OCI-LY1 (cell line): ENCODE measurements around the gene ZNF556.

ENCODE experiments used
- H2AFZ ChIP-seq: fragments of 200-600 bp; sonication (generic), shearing (Covaris generic); 2 replicates; pipeline ENCODE4 v1.6.0; 2014; ENCODE audit warnings: antibody characterized with exemption, mild to moderate bottlenecking, low read length
- H3F3A ChIP-seq: fragments of 200-600 bp; sonication (generic), shearing (Covaris generic); 2 replicates; pipeline ENCODE4 v1.6.0; 2014; ENCODE audit warnings: mild to moderate bottlenecking, antibody characterized with exemption, low read length, moderate library complexity; ENCODE audit not compliant: insufficient read depth
- H3K27ac ChIP-seq: fragments of 200-600 bp; sonication (generic); 2 replicates; pipeline ENCODE4 v1.5.1; 2014; ENCODE audit warnings: low read length, mixed run types, mild to moderate bottlenecking, low read depth; ENCODE audit not compliant: poor library complexity, severe bottlenecking
- H3K27me3 ChIP-seq: fragments of 200-600 bp; sonication (generic); 2 replicates; pipeline ENCODE4 v1.6.0; 2014; ENCODE audit warnings: antibody characterized with exemption, mild to moderate bottlenecking, low read length, moderate library complexity; ENCODE audit not compliant: insufficient read depth
- H3K36me3 ChIP-seq: fragments of 200-600 bp; sonication (generic); 2 replicates; pipeline ENCODE4 v1.6.1; 2014; ENCODE audit warnings: mild to moderate bottlenecking, antibody characterized with exemption, low read length, moderate library complexity, mixed read lengths; ENCODE audit not compliant: insufficient read depth
- H3K4me1 ChIP-seq: fragments of 200-600 bp; sonication (generic); 2 replicates; pipeline ENCODE4 v1.5.1; 2014; ENCODE audit warnings: mild to moderate bottlenecking, low read length, moderate library complexity; ENCODE audit not compliant: insufficient read depth, severe bottlenecking
- H3K4me2 ChIP-seq: fragments of 200-600 bp; sonication (generic), shearing (Covaris generic); 2 replicates; pipeline ENCODE4 v1.6.1; 2014; ENCODE audit warnings: low read length
- H3K4me3 ChIP-seq: fragments of 200-600 bp; sonication (generic); 2 replicates; pipeline ENCODE4 v1.5.1; 2014; ENCODE audit warnings: low read length, low read depth, mild to moderate bottlenecking, mixed read lengths; ENCODE audit not compliant: poor library complexity, severe bottlenecking
- H3K79me2 ChIP-seq: fragments of 200-600 bp; shearing (Covaris generic); 2 replicates; pipeline ENCODE4 v1.6.1; 2016; ENCODE audit warnings: mixed run types, low read length, mixed read lengths; ENCODE audit not compliant: insufficient read depth
- H3K9ac ChIP-seq: fragments of 200-600 bp; sonication (generic), shearing (Covaris generic); 2 replicates; pipeline ENCODE4 v1.6.1; 2014; ENCODE audit warnings: mild to moderate bottlenecking, low read length, mixed read lengths
- H3K9me2 ChIP-seq: fragments of 200-600 bp; sonication (generic), shearing (Covaris generic); 2 replicates; pipeline ENCODE4 v1.6.1; 2014; ENCODE audit warnings: low read depth, mild to moderate bottlenecking, low read length, mixed read lengths
- H3K9me3 ChIP-seq: fragments of 200-600 bp; shearing (Covaris generic); 2 replicates; pipeline ENCODE4 v1.6.1; 2014; ENCODE audit warnings: low read length, mixed read lengths
- H4K20me1 ChIP-seq: fragments of 200-600 bp; sonication (generic), shearing (Covaris generic); 2 replicates; pipeline ENCODE4 v1.6.0; 2016; ENCODE audit warnings: mild to moderate bottlenecking, low read length; ENCODE audit not compliant: insufficient read depth
- EZH2 ChIP-seq: fragments of 200-600 bp; sonication (generic), shearing (Covaris generic); IDR thresholded peaks from 2 replicates; pipeline ENCODE4 v1.8.0; 2017; ENCODE audit warnings: borderline replicate concordance, mixed run types, mild to moderate bottlenecking, antibody characterized with exemption, low read length, moderate library complexity, mixed read lengths
- TF ChIP-seq, protein P1 (sequence below): fragments of 200-600 bp; sonication (generic), shearing (Covaris generic); IDR thresholded peaks from 2 replicates; pipeline ENCODE4 v1.5.1; 2017; ENCODE audit warnings: mild to moderate bottlenecking, antibody characterized with exemption, low read length, moderate library complexity, mixed read lengths

Gene ZNF556

DNA sequence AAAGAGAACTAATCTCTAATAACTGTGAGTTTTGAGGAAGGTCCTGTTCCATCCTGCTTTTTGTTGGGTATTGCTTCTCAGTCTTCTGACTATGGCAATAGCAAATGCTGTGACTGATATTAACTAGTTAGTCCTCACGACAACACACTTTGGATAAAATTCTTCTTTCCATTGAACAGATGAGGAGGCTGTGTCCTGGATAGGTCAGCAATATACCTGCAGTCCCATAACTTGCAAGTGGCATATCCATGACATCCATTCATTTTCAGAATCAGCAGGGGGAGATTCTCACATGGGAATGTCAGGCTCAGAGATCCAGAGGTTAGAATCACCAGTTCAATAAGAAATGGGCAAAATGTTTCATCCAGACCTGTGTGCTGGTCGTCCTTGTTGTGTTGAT is 40.1 kb upstream of the ZNF556 start:
- Histone ChIP-seq H3K4me3 (no peak overlapping the region), H3K4me2 (no peak overlapping the region), H3K27ac (no peak overlapping the region), H3K9me3 (0 out of 2 replicates have a peak, but pooled peaks cover 2% of the 10 kb centered on the region), H3K36me3 (no peaks in the 10 kb centered on the region), H3K9me2 (no peaks in the 10 kb centered on the region), H3K27me3 (no peaks in the 10 kb centered on the region), H3K79me2 (no peaks in the 10 kb centered on the region), H3K9ac (no peak overlapping the region), H3K4me1 (no peaks in the 10 kb centered on the region), H3F3A (no peaks in the 10 kb centered on the region), H2AFZ (no peak overlapping the region), H4K20me1 (no peaks in the 10 kb centered on the region)
- TF ChIP-seq, protein P1, sequence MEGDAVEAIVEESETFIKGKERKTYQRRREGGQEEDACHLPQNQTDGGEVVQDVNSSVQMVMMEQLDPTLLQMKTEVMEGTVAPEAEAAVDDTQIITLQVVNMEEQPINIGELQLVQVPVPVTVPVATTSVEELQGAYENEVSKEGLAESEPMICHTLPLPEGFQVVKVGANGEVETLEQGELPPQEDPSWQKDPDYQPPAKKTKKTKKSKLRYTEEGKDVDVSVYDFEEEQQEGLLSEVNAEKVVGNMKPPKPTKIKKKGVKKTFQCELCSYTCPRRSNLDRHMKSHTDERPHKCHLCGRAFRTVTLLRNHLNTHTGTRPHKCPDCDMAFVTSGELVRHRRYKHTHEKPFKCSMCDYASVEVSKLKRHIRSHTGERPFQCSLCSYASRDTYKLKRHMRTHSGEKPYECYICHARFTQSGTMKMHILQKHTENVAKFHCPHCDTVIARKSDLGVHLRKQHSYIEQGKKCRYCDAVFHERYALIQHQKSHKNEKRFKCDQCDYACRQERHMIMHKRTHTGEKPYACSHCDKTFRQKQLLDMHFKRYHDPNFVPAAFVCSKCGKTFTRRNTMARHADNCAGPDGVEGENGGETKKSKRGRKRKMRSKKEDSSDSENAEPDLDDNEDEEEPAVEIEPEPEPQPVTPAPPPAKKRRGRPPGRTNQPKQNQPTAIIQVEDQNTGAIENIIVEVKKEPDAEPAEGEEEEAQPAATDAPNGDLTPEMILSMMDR = no peak
- TF ChIP-seq EZH2 = no peak

DNA sequence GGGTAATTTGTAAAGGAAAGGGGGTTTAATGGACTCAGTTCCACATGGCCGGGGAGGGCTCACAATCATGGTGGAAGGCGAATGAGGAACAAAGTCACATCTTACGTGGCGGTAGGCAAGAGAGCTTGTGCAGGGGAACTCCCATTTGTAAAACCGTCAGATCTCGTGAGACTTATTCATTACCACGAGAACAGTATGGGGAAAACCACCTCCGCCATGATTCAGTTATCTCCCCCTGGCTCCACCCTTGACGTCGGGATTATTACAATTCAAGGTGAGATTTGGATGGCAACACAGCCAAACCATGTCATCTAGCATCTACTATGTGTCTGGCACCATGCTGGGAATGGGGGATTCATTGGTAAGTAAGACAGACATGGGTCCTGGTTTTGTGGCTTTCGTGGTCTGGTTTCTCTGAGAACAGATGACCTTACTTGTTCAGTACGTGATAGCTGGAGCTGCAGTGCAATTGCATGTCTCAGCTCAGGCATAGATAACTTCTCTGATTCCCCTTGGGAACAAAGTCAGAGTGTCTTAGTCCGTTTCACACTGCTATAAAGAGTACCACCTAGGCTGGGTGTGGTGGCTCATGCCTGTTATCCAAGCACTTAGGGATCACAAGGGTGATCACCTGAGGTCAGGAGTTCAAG is 39.2 kb upstream of the ZNF556 start:
- no peak overlapping the region for H2AFZ ChIP-seq
- no peak overlapping the region for H3K9ac ChIP-seq
- H3K27me3 ChIP-seq = no peaks in the 10 kb centered on the region
- no peaks in the 10 kb centered on the region for H3K4me1 ChIP-seq
- no peak overlapping the region for H3K4me3 ChIP-seq
- no peaks in the 10 kb centered on the region for H4K20me1 ChIP-seq
- no peak for TF ChIP-seq EZH2
- TF ChIP-seq, protein P1 = no peak
- no peak overlapping the region for H3K27ac ChIP-seq
- no peak overlapping the region for H3K4me2 ChIP-seq
- peaks cover 2% of the 10 kb centered on the region; the same call in 1 of the 2 replicates for H3K9me3 ChIP-seq
- H3K36me3 ChIP-seq = no peaks in the 10 kb centered on the region
- H3F3A ChIP-seq = no peaks in the 10 kb centered on the region
- H3K9me2 ChIP-seq = no peaks in the 10 kb centered on the region
- H3K79me2 ChIP-seq = no peaks in the 10 kb centered on the region

DNA sequence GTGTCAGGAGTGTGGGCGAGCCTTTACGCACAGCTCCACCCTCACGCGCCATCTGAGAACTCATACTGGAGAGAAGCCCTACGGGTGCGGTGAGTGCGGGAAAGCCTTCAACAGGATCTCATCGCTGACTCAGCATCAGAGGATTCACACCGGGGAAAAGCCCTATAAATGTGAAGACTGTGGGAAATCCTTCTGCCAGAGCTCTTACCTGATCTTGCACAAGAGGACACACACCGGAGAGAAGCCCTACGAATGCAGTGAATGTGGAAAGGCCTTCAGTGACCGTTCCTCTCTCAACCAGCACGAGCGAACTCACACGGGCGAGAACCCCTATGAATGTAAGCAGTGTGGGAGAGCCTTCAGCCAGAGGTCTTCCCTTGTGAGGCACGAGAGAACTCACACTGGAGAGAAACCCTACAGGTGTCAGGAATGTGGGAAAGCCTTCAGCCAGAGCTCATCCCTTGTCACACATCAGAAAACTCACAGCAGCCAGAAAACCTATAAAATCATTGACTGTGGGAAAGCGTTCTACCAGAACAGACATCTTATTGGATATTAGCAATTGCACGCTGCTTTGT is 32.8 kb upstream of the ZNF556 start:
- TF ChIP-seq EZH2 = no peak
- TF ChIP-seq, protein P1 = no peak
- Histone ChIP-seq H3K4me1 (no peaks in the 10 kb centered on the region), H3K27ac (no peak overlapping the region), H3K4me2 (no peak overlapping the region), H2AFZ (no peak overlapping the region), H3K9ac (no peak overlapping the region), H4K20me1 (no peaks in the 10 kb centered on the region), H3K36me3 (no peaks in the 10 kb centered on the region), H3K4me3 (no peak overlapping the region), H3K79me2 (no peaks in the 10 kb centered on the region), H3F3A (no peaks in the 10 kb centered on the region), H3K9me3 (peaks cover 31% of the 10 kb centered on the region), H3K27me3 (no peaks in the 10 kb centered on the region), H3K9me2 (no peaks in the 10 kb centered on the region)
